ENCODE data around the gene DNAJB12.
"Not testable (repeated sequence)": the region's sequence is repeated elsewhere in the genome, so short reads cannot be mapped to it uniquely, and the experiment has no call there.

GRCh38 chr10:72326665-72327603, 27.8 kb downstream of the DNAJB12 start:
- TF ChIP-seq, protein P1, sequence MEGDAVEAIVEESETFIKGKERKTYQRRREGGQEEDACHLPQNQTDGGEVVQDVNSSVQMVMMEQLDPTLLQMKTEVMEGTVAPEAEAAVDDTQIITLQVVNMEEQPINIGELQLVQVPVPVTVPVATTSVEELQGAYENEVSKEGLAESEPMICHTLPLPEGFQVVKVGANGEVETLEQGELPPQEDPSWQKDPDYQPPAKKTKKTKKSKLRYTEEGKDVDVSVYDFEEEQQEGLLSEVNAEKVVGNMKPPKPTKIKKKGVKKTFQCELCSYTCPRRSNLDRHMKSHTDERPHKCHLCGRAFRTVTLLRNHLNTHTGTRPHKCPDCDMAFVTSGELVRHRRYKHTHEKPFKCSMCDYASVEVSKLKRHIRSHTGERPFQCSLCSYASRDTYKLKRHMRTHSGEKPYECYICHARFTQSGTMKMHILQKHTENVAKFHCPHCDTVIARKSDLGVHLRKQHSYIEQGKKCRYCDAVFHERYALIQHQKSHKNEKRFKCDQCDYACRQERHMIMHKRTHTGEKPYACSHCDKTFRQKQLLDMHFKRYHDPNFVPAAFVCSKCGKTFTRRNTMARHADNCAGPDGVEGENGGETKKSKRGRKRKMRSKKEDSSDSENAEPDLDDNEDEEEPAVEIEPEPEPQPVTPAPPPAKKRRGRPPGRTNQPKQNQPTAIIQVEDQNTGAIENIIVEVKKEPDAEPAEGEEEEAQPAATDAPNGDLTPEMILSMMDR (IDR thresholded peaks at IDR 0.05; ENCODE audit: low read length), result not testable (repeated sequence)
- TF ChIP-seq EZH2phosphoT487 (IDR thresholded peaks at IDR 0.05; ENCODE audit: low read length); EZH2 (optimal IDR thresholded peaks at IDR 0.05; ENCODE audit: low read depth, low read length): not testable (repeated sequence)

Measured in MM.1S (cell line).